SJSA1 (cell line): Measurements from ENCODE around the gene ANO10. TPM values are rescaled to one million over a fixed set of nuclear protein-coding genes. Genes with fewer than 3 reads are reported as not detected.

Experiments
- DNase-seq, 2 experiments: peaks; one replicate each; pipeline ENCODE4 v3.0.0-alpha.2; 2015 to 2020; ENCODE audit warnings: low spot score in 2 of 2, low read depth in 1 of 2
- H3K27ac ChIP-seq: fragments of 250-450 bp; sonication (Bioruptor Pico); 2 replicates; pipeline ENCODE4 v1.5.1; 2020; ENCODE audit warnings: mild to moderate bottlenecking, moderate library complexity
- H3K27me3 ChIP-seq: fragments of 250-450 bp; sonication (Bioruptor Pico); replicated peaks from 2 replicates; pipeline ENCODE4 v1.5.1; 2020; ENCODE audit warnings: mild to moderate bottlenecking, moderate library complexity
- H3K36me3 ChIP-seq: fragments of 250-450 bp; sonication (Bioruptor Pico); 2 replicates; pipeline ENCODE4 v1.5.1; 2020; ENCODE audit warnings: mild to moderate bottlenecking
- H3K4me1 ChIP-seq: fragments of 250-450 bp; sonication (Bioruptor Pico); replicated peaks from 2 replicates; pipeline ENCODE4 v1.6.1; 2021; ENCODE audit warnings: mild to moderate bottlenecking
- H3K4me3 ChIP-seq: fragments of 250-450 bp; sonication (Bioruptor Pico); 2 replicates; pipeline ENCODE4 v1.5.1; 2020; ENCODE audit warnings: mild to moderate bottlenecking
- H3K9me3 ChIP-seq: fragments of 250-450 bp; sonication (Bioruptor Pico); replicated peaks from 2 replicates; pipeline ENCODE4 v1.5.1; 2020; ENCODE audit warnings: mild to moderate bottlenecking
- total RNA-seq: library from RNA; depleted of rRNA; stranded (reverse); fragments of >200 nt; shearing (Covaris generic); gene quantifications from 2 replicates; pipeline ENCODE4 v1.2.3, GENCODE V29; 2014

ANO10 gene
- total RNA-seq, 1 experiment from 2014 or later: 16.3 TPM

GRCh38 chr3:43641306-43642114 is 19.7 kb upstream of the ANO10 start:
- Histone ChIP-seq H3K9me3 (no peaks in the 10 kb centered on the region), H3K27me3 (no peaks in the 10 kb centered on the region), H3K4me3 (no peak overlapping the region), H3K4me1 (peaks cover 5% of the 10 kb centered on the region; the same call in 1 of the 2 replicates), H3K27ac (no peak overlapping the region), H3K36me3 (no peaks in the 10 kb centered on the region)
- no peak for DNase-seq

- no peaks in the 10 kb centered on the region for H3K9me3 ChIP-seq
- no peaks in the 10 kb centered on the region for H3K36me3 ChIP-seq
- H3K27me3 ChIP-seq: no peaks in the 10 kb centered on the region
- no peak for DNase-seq
- H3K27ac ChIP-seq: no peak overlapping the region
- no peak overlapping the region for H3K4me3 ChIP-seq
- H3K4me1 ChIP-seq: peaks cover 5% of the 10 kb centered on the region; the same call in 1 of the 2 replicates
These were observed 18.9 kb upstream of the ANO10 start for GRCh38 chr3:43640681-43641080.

- no peak for DNase-seq
- Histone ChIP-seq H3K27ac (no peak overlapping the region), H3K9me3 (no peaks in the 10 kb centered on the region), H3K27me3 (no peaks in the 10 kb centered on the region), H3K4me3 (no peak overlapping the region), H3K36me3 (no peaks in the 10 kb centered on the region), H3K4me1 (peaks cover 5% of the 10 kb centered on the region; the same call in 1 of the 2 replicates)
These were observed 17.0 kb upstream of the ANO10 start for GRCh38 chr3:43638594-43639447.

GRCh38 chr3:43637702-43638101 is 15.9 kb upstream of the ANO10 start:
- no peaks in the 10 kb centered on the region for H3K27me3 ChIP-seq
- H3K36me3 ChIP-seq: no peaks in the 10 kb centered on the region
- no peak overlapping the region for H3K4me3 ChIP-seq

GRCh38 chr3:43632986-43633385 is 11.2 kb upstream of the ANO10 start:
- Histone ChIP-seq H3K27ac (no peak overlapping the region), H3K36me3 (no peaks in the 10 kb centered on the region), H3K9me3 (no peaks in the 10 kb centered on the region), H3K27me3 (no peaks in the 10 kb centered on the region), H3K4me3 (no peak overlapping the region), H3K4me1 (peaks cover 12% of the 10 kb centered on the region; the same call in 1 of the 2 replicates)
- no peak for DNase-seq

More at GRCh38 chr3:43637702-43638101, 15.9 kb upstream of the ANO10 start:
- Histone ChIP-seq H3K9me3 (no peaks in the 10 kb centered on the region), H3K27ac (no peak overlapping the region), H3K4me1 (peaks cover 5% of the 10 kb centered on the region; the same call in 1 of the 2 replicates)
- DNase-seq: no peak

GRCh38 chr3:43632269-43632733 is 10.5 kb upstream of the ANO10 start:
- Histone ChIP-seq H3K4me1 (peaks cover 12% of the 10 kb centered on the region; the same call in 1 of the 2 replicates), H3K27me3 (no peaks in the 10 kb centered on the region), H3K36me3 (no peaks in the 10 kb centered on the region), H3K27ac (no peak overlapping the region), H3K4me3 (no peak overlapping the region), H3K9me3 (no peaks in the 10 kb centered on the region)
- DNase-seq: peak in 1 of 2 experiments; percentile 16

GRCh38 chr3:43629741-43630140 is 7.9 kb upstream of the ANO10 start:
- DNase-seq: no peak
- Histone ChIP-seq H3K27me3 (no peaks in the 10 kb centered on the region), H3K9me3 (no peaks in the 10 kb centered on the region), H3K36me3 (no peaks in the 10 kb centered on the region), H3K4me1 (peaks cover 12% of the 10 kb centered on the region; the same call in 1 of the 2 replicates), H3K27ac (no peak overlapping the region), H3K4me3 (no peak overlapping the region)

GRCh38 chr3:43629257-43629656 is 7.4 kb upstream of the ANO10 start:
- H3K36me3 ChIP-seq: no peaks in the 10 kb centered on the region
- DNase-seq: no peak
- H3K27me3 ChIP-seq: no peaks in the 10 kb centered on the region
- no peak overlapping the region for H3K27ac ChIP-seq
- no peak overlapping the region for H3K4me3 ChIP-seq
- H3K9me3 ChIP-seq: no peaks in the 10 kb centered on the region
- H3K4me1 ChIP-seq: peaks cover 12% of the 10 kb centered on the region; the same call in 1 of the 2 replicates

- no peak overlapping the region for H3K4me3 ChIP-seq
- H3K9me3 ChIP-seq: no peaks in the 10 kb centered on the region
- H3K36me3 ChIP-seq: no peaks in the 10 kb centered on the region
- no peak overlapping the region for H3K27ac ChIP-seq
- no peaks in the 10 kb centered on the region for H3K27me3 ChIP-seq
- H3K4me1 ChIP-seq: peaks cover 15% of the 10 kb centered on the region
- DNase-seq: no peak
These were observed 5.5 kb upstream of the ANO10 start for GRCh38 chr3:43627360-43627759.

GRCh38 chr3:43624619-43625305 is 3.0 kb upstream of the ANO10 start:
- no peak for DNase-seq
- Histone ChIP-seq H3K9me3 (no peaks in the 10 kb centered on the region), H3K36me3 (no peaks in the 10 kb centered on the region), H3K4me1 (peaks cover 13% of the 10 kb centered on the region), H3K27me3 (no peaks in the 10 kb centered on the region), H3K4me3 (no peak overlapping the region), H3K27ac (no peak overlapping the region)

- no peaks in the 10 kb centered on the region for H3K36me3 ChIP-seq
- no peaks in the 10 kb centered on the region for H3K9me3 ChIP-seq
- no peaks in the 10 kb centered on the region for H3K27me3 ChIP-seq
- peak in 1 of 2 experiments; percentile 16 for DNase-seq
- H3K27ac ChIP-seq: no peak overlapping the region
- peaks cover 9% of the 10 kb centered on the region for H3K4me1 ChIP-seq
- peak overlapping the region; percentile 74 for H3K4me3 ChIP-seq
These were observed 768 bp downstream of the ANO10 start for GRCh38 chr3:43620831-43621655.

- Histone ChIP-seq H3K27me3 (no peaks in the 10 kb centered on the region), H3K27ac (no peak overlapping the region), H3K4me3 (no peak overlapping the region), H3K9me3 (no peaks in the 10 kb centered on the region), H3K36me3 (no peaks in the 10 kb centered on the region), H3K4me1 (peaks cover 9% of the 10 kb centered on the region)
- DNase-seq: no peak
These were observed 2.2 kb downstream of the ANO10 start for GRCh38 chr3:43619588-43619987.

GRCh38 chr3:43618142-43618541 is 3.7 kb downstream of the ANO10 start:
- H3K27me3 ChIP-seq: no peaks in the 10 kb centered on the region
- no peak overlapping the region for H3K4me3 ChIP-seq
- H3K27ac ChIP-seq: no peak overlapping the region
- H3K9me3 ChIP-seq: no peaks in the 10 kb centered on the region
- H3K36me3 ChIP-seq: no peaks in the 10 kb centered on the region
- H3K4me1 ChIP-seq: peaks cover 9% of the 10 kb centered on the region
- no peak for DNase-seq
